WERI-Rb-1 (cell line): ENCODE data around the gene TMEM232.

Experiments used
- DNase-seq: peaks from one replicate; pipeline ENCODE4 v3.0.0-alpha.2; 2020
- H3K27ac ChIP-seq: fragments of 250-450 bp; sonication (Bioruptor Pico); 2 replicates; pipeline ENCODE4 v1.5.1; 2020; ENCODE audit warnings: mild to moderate bottlenecking, moderate library complexity
- H3K27me3 ChIP-seq: fragments of 250-450 bp; sonication (Bioruptor Pico); 2 replicates; pipeline ENCODE4 v1.5.1; 2021; ENCODE audit warnings: mild to moderate bottlenecking, low read depth, moderate library complexity; ENCODE audit not compliant: insufficient read depth, severe bottlenecking
- H3K36me3 ChIP-seq: fragments of 250-450 bp; sonication (Bioruptor Pico); 2 replicates; pipeline ENCODE4 v1.5.1; 2020; ENCODE audit warnings: mild to moderate bottlenecking, moderate library complexity
- H3K4me3 ChIP-seq: 2 replicates; pipeline ENCODE4 v1.5.1; 2011; ENCODE audit warnings: low read depth, mild to moderate bottlenecking, control low read depth, low read length
- H3K9me3 ChIP-seq: fragments of 250-450 bp; sonication (Bioruptor Pico); 2 replicates; pipeline ENCODE4 v1.5.1; 2021; ENCODE audit warnings: mild to moderate bottlenecking, moderate library complexity; ENCODE audit not compliant: severe bottlenecking
- TF ChIP-seq, protein P1 (sequence below): IDR thresholded peaks from 2 replicates; pipeline ENCODE4 v1.5.1; 2011; ENCODE audit warnings: low read depth, mild to moderate bottlenecking, control low read depth, inconsistent platforms, low read length

Gene TMEM232

DNA sequence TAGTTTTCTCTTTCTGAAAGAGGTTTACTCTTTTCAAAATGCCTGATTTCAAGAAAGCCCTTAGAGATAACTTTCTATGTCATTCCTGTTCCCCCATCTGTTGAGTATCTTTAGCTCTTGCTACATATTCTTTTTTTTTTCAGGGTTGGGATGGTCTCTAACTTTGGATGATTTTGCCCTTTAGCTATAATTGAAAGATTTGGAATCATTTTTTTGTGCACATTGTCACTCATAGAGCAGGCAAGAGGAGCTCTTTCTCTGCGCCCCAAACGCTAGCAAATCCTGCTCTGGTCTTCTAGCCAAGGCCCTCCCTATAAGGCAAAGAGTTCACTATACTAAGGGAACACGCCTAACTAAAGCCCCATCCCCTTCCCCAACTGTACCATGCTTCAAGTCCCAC, 316.9 kb downstream of the TMEM232 start:
- H3K27me3 ChIP-seq, result no peaks in the 10 kb centered on the region
- TF ChIP-seq, protein P1, sequence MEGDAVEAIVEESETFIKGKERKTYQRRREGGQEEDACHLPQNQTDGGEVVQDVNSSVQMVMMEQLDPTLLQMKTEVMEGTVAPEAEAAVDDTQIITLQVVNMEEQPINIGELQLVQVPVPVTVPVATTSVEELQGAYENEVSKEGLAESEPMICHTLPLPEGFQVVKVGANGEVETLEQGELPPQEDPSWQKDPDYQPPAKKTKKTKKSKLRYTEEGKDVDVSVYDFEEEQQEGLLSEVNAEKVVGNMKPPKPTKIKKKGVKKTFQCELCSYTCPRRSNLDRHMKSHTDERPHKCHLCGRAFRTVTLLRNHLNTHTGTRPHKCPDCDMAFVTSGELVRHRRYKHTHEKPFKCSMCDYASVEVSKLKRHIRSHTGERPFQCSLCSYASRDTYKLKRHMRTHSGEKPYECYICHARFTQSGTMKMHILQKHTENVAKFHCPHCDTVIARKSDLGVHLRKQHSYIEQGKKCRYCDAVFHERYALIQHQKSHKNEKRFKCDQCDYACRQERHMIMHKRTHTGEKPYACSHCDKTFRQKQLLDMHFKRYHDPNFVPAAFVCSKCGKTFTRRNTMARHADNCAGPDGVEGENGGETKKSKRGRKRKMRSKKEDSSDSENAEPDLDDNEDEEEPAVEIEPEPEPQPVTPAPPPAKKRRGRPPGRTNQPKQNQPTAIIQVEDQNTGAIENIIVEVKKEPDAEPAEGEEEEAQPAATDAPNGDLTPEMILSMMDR, result no peak
- H3K4me3 ChIP-seq, result no peak overlapping the region
- no peaks in the 10 kb centered on the region for H3K36me3 ChIP-seq
- H3K27ac ChIP-seq, result no peak overlapping the region
- no peak for DNase-seq
- H3K9me3 ChIP-seq, result no peaks in the 10 kb centered on the region

DNA sequence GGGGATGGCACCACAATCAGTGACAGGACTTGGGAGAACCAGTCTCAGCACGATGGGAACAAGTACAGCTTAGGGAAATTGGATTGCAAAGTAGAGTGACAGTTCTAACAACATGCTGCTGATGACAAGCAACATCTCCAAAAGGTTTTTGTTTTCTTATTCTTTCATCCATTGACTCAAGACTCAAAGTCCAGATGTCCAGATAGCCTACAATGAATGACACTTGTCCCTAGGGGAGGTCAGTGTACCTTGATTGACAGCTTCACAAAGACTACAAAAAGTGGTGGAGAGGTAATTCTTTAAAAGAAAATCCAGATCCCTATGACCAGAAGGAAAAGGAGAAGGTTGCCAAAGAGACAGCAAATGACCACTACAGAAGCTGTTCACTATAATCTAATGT, 323.9 kb downstream of the TMEM232 start:
- TF ChIP-seq, protein P1, result no peak
- Histone ChIP-seq H3K9me3 (no peaks in the 10 kb centered on the region), H3K27ac (no peak overlapping the region), H3K36me3 (no peaks in the 10 kb centered on the region), H3K27me3 (no peaks in the 10 kb centered on the region), H3K4me3 (no peak overlapping the region)
- DNase-seq, result no peak

DNA sequence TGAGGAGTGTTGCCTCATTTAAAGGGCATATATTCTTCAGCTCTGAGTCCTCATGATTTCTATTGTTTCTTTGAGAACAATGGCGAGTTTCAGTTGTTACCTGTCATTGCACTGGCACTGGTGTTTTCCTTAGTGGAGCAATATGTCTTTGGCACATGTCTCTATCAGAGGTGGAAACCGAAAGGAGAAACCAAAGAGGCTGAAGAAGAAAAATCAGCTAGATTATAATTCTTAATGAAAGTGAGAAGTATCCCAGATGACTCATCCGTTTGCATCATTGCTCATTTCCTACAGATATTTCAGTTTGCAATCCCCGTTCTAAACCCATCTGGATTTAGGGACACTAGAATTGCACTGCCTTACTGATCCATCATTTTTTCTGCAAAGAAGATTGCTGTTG, 324.6 kb downstream of the TMEM232 start:
- H3K27ac ChIP-seq, result no peak overlapping the region
- no peaks in the 10 kb centered on the region for H3K9me3 ChIP-seq
- no peak for DNase-seq
- no peaks in the 10 kb centered on the region for H3K36me3 ChIP-seq
- TF ChIP-seq, protein P1, result no peak
- no peaks in the 10 kb centered on the region for H3K27me3 ChIP-seq
- H3K4me3 ChIP-seq, result no peak overlapping the region

DNA sequence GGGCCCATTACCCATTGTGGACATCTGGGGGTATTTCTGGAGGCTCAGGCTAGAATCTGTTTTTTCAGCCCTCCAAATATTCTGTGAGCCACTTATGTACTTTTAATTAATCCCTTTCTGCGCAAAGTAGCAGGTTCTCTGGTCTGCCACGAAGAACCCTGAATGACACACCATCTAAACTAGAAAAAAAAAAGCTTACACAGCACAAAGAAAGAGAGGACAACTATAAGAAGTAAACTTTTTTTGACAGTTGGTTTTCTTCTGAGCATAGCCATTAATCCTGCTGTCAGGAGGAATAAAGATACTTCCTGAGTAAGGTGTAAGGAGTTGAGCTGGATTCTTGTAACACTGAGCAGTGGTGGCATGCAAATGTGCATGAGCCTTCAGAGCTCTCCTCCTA, 327.5 kb downstream of the TMEM232 start:
- TF ChIP-seq, protein P1, result no peak
- Histone ChIP-seq H3K4me3 (no peak overlapping the region), H3K27ac (no peak overlapping the region), H3K9me3 (no peaks in the 10 kb centered on the region), H3K36me3 (no peaks in the 10 kb centered on the region), H3K27me3 (no peaks in the 10 kb centered on the region)
- DNase-seq, result no peak

- H3K4me3 ChIP-seq, result no peak overlapping the region
- DNase-seq, result no peak
- no peak overlapping the region for H3K27ac ChIP-seq
- no peaks in the 10 kb centered on the region for H3K36me3 ChIP-seq
- H3K9me3 ChIP-seq, result no peaks in the 10 kb centered on the region
- H3K27me3 ChIP-seq, result no peaks in the 10 kb centered on the region
- TF ChIP-seq, protein P1, result no peak
Measured at GRCh38 chr5:110397281-110397680, 329.2 kb downstream of the TMEM232 start.

- TF ChIP-seq, protein P1, result no peak
- no peaks in the 10 kb centered on the region for H3K9me3 ChIP-seq
- H3K27ac ChIP-seq, result no peak overlapping the region; the same call in 1 of the 2 replicates
- no peaks in the 10 kb centered on the region for H3K36me3 ChIP-seq
- peak; percentile 26 for DNase-seq
- H3K27me3 ChIP-seq, result no peaks in the 10 kb centered on the region
- no peak overlapping the region for H3K4me3 ChIP-seq
Measured at GRCh38 chr5:110386782-110387181, 339.7 kb downstream of the TMEM232 start.
